Sigmoid colon (tissue), 7 donors: Measurements from ENCODE around the gene SOX13. TPM values are rescaled to one million over a fixed set of nuclear protein-coding genes. Genes with fewer than 3 reads are reported as not detected.

Experiments used
- DNase-seq: peaks from one replicate; pipeline ENCODE4 v3.0.0-alpha.2; 2019
- H3K27ac ChIP-seq, 4 donors: fragments of 200-600 bp; sonication (generic); one replicate each; pipeline ENCODE4 v1.5.1; 2016 to 2019; ENCODE audit warnings: mild to moderate bottlenecking in 1 of 4
- H3K27me3 ChIP-seq, 3 donors: fragments of 200-600 bp; sonication (generic); one replicate each; pipeline ENCODE4 v1.5.1; 2019; ENCODE audit warnings: mild to moderate bottlenecking in 1 of 3
- H3K36me3 ChIP-seq, 4 donors: fragments of 200-600 bp; sonication (generic); one replicate each; pipeline ENCODE4 v1.5.1; 2016 to 2019
- H3K4me1 ChIP-seq, 4 donors: fragments of 200-600 bp; sonication (generic); one replicate each; pipeline ENCODE4 v1.5.1; 2017 to 2019
- H3K4me3 ChIP-seq, 4 donors: fragments of 200-600 bp; sonication (generic); one replicate each; pipeline ENCODE4 v1.5.1; 2017 to 2019; ENCODE audit warnings: mild to moderate bottlenecking in 2 of 4, moderate library complexity in 1 of 4
- H3K9me3 ChIP-seq, 4 donors: fragments of 200-600 bp in 3 of 4; sonication (generic) in 3 of 4; one replicate each; pipeline versions ENCODE4 v1.5.1 to v1.6.1; 2013 to 2019
- EP300 ChIP-seq, 4 donors: sonication (generic); formaldehyde crosslinking; IDR thresholded peaks; one replicate each; pipeline ENCODE4 v1.6.1; 2017; ENCODE audit warnings: antibody characterized with exemption in 4 of 4
- POLR2A ChIP-seq, 2 donors: fragments of 450-650 bp; IDR thresholded peaks; one replicate each; pipeline ENCODE4 v1.6.1; 2016; ENCODE audit warnings: antibody characterized with exemption in 2 of 2, mild to moderate bottlenecking in 2 of 2, moderate library complexity in 2 of 2
- POLR2AphosphoS5 ChIP-seq, 4 donors: sonication (generic); formaldehyde crosslinking; IDR thresholded peaks; one replicate each; pipeline ENCODE4 v1.6.1; 2017; ENCODE audit warnings: antibody characterized with exemption in 4 of 4
- WGBS, 2 donors: extraction: QIAGEN DNeasy Blood & Tissue Kit; methylation state at CpG; one replicate each; pipeline ENCODE4 v1.1.7; 2013; 5-methylcytosine and 5-hydroxymethylcytosine counted together
- intact Hi-C: fragments of 100-400 bp; cut with DNase I; formaldehyde crosslinking; loops from one replicate; pipeline ENCODE4 v1.15.1; 2023
- polyA plus RNA-seq, 3 donors: library from polyadenylated mRNA; stranded (reverse); fragments of 200-250 nt; gene quantifications; one replicate each; pipeline ENCODE4 v1.2.3, GENCODE V29; 2013
- total RNA-seq, 4 donors: library from RNA; depleted of rRNA; stranded (reverse); fragments of >200 nt; gene quantifications; one replicate each; pipeline ENCODE4 v1.1.0, GENCODE V29; 2016
- TF ChIP-seq, protein P1 (sequence below), 4 experiments: fragments of 450-650 bp in 3 of 4; fragments of 200-600 bp in 1 of 4; IDR thresholded peaks; one replicate each; pipeline ENCODE4 v1.5.1; 2016 to 2019; ENCODE audit warnings: antibody characterized with exemption in 4 of 4, mild to moderate bottlenecking in 3 of 4, moderate library complexity in 2 of 4
- donor health status: healthy with polysubstance abuse.
- donor health status: Bipolar disorder and iron deficiency.
- donor health status: healthy.

The SOX13 gene
- total and polyA plus RNA-seq, 7 donors = 9.6 to 58.4 (median 28.5) TPM

DNA sequence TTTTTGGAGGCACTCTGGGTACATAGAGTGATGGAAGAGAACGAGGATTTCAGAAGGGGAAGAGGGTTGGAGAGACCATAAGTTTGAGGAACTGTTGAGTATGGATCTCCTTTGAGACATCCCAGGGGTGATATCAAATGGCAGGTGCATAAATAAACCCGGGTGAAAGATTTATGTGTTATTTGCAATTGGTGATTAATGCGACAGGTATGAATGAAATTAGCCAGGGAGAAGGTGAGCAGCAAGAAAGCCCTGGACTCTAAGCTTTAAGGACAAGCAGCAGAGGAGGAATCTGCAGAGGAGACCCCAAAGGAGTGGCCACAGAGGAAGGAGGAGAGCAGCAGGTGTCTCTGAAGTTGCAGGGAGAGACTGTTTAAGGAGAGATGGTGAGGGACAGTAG, 102.0 kb downstream of the SOX13 start:
- Histone ChIP-seq H3K9me3 (peaks cover 0 to 4% (median 0%) of the 10 kb centered on the region in 4 donors), H3K36me3 (no peaks in the 10 kb centered on the region), H3K27me3 (peaks cover 0 to 6% (median 0%) of the 10 kb centered on the region in 3 donors), H3K27ac (no peak overlapping the region), H3K4me1 (no peaks in the 10 kb centered on the region), H3K4me3 (no peak overlapping the region)
- intact Hi-C loops = no loop called here
- 73 to 80% methylated on average over 3 of the region's 3 CpGs for WGBS, 2 donors
- TF ChIP-seq, protein P1, sequence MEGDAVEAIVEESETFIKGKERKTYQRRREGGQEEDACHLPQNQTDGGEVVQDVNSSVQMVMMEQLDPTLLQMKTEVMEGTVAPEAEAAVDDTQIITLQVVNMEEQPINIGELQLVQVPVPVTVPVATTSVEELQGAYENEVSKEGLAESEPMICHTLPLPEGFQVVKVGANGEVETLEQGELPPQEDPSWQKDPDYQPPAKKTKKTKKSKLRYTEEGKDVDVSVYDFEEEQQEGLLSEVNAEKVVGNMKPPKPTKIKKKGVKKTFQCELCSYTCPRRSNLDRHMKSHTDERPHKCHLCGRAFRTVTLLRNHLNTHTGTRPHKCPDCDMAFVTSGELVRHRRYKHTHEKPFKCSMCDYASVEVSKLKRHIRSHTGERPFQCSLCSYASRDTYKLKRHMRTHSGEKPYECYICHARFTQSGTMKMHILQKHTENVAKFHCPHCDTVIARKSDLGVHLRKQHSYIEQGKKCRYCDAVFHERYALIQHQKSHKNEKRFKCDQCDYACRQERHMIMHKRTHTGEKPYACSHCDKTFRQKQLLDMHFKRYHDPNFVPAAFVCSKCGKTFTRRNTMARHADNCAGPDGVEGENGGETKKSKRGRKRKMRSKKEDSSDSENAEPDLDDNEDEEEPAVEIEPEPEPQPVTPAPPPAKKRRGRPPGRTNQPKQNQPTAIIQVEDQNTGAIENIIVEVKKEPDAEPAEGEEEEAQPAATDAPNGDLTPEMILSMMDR (IDR thresholded peaks at IDR 0.05) = no peak
- no peak for TF ChIP-seq POLR2AphosphoS5 (IDR thresholded peaks at IDR 0.05)
- TF ChIP-seq EP300 (IDR thresholded peaks at IDR 0.05) = no peak
- TF ChIP-seq POLR2A (IDR thresholded peaks at IDR 0.05) = no peak
- no peak for DNase-seq

DNA sequence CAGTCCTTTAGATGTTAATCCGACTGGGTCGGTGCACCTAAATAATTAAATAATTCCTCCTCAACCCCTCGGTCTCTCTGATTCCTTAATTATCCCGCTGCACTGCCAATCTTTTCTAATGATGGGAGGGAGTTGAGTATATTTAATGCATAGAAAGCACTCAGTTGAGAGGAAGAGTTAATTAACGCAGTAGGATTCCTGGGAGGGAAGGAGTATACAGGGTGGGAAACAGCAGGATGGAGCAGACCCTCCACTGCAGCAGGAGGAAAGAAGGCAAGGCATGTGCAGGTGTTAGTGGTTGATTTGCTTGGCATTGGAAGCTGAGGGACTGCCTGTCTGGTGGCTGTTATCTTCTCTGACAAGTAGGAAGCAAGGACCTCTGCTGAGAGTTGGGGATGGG, 103.1 kb downstream of the SOX13 start:
- intact Hi-C loops = no loop called here
- peaks cover 0 to 6% (median 0%) of the 10 kb centered on the region in 3 donors for H3K27me3 ChIP-seq
- no peak for DNase-seq
- no peak for TF ChIP-seq EP300 (IDR thresholded peaks at IDR 0.05)
- no peak for TF ChIP-seq POLR2AphosphoS5 (IDR thresholded peaks at IDR 0.05)
- TF ChIP-seq, protein P1 (IDR thresholded peaks at IDR 0.05) = no peak
- TF ChIP-seq POLR2A (IDR thresholded peaks at IDR 0.05) = no peak
- no peaks in the 10 kb centered on the region for H3K36me3 ChIP-seq
- no peak overlapping the region for H3K4me3 ChIP-seq
- H3K9me3 ChIP-seq = no peaks in the 10 kb centered on the region
- no peaks in the 10 kb centered on the region for H3K4me1 ChIP-seq
- 89 to 91% methylated on average over 5 of the region's 5 CpGs for WGBS, 2 donors
- no peak overlapping the region for H3K27ac ChIP-seq

DNA sequence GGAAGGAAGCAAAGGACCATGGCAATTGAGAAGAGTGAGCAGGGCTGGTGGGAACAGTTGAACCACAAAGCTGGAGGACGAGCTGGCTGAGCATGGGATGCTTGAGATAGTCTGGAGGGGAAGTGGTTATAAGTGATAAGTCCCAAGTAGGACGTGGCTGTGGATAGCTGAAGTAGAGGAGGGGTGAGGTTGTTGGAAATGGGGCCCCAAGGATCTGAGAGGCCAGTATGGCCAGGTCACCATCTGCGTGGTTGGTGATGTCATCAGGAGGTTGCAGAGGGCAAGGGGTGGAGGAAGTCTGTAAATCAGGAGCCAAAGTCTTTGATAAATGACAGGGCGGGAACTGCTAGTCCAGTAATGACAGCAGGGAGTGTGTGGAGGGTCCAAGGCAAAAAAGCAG, 104.2 kb downstream of the SOX13 start:
- TF ChIP-seq, protein P1 (IDR thresholded peaks at IDR 0.05) = no peak
- TF ChIP-seq EP300 (IDR thresholded peaks at IDR 0.05) (no peak), POLR2A (IDR thresholded peaks at IDR 0.05) (no peak), POLR2AphosphoS5 (IDR thresholded peaks at IDR 0.05) (no peak)
- Histone ChIP-seq H3K27me3 (peaks cover 0 to 6% (median 0%) of the 10 kb centered on the region in 3 donors), H3K4me3 (no peak overlapping the region), H3K9me3 (no peaks in the 10 kb centered on the region), H3K36me3 (no peaks in the 10 kb centered on the region), H3K4me1 (no peaks in the 10 kb centered on the region), H3K27ac (no peak overlapping the region)
- no peak for DNase-seq
- intact Hi-C loops = no loop called here
- WGBS, 2 donors = 42 to 43% methylated on average over 4 of the region's 4 CpGs

Other genes starting within 250 kb of the SOX13 start
- gene SNRPE, start 211.5 kb upstream of the SOX13 start, total RNA-seq = 10 to 100 TPM; 23.1 to 66.0 (median 43.4) TPM
- 100 to 1,000 TPM in 2 of 3 donors, 10 to 100 TPM in 1; 93.9 to 140 (median 121) TPM for gene SNRPE, start 211.5 kb upstream of the SOX13 start, polyA plus RNA-seq
- 10 to 100 TPM in 1 of 4 donors, 1 to 10 TPM in 3; 3.8 to 10.5 (median 8.3) TPM for gene ETNK2, start 78.9 kb downstream of the SOX13 start, total RNA-seq
- 1 to 10 TPM in 2 of 3 donors, under 1 TPM in 1; 0.46 to 6.6 (median 3.0) TPM for gene ETNK2, start 78.9 kb downstream of the SOX13 start, polyA plus RNA-seq
- gene REN, start 93.2 kb downstream of the SOX13 start, total RNA-seq = not detected
- 1 to 10 TPM in 1 of 3 donors, under 1 TPM in 2; 0.32 to 1.8 (median 0.92) TPM for gene REN, start 93.2 kb downstream of the SOX13 start, polyA plus RNA-seq
- not detected for gene KISS1, start 123.4 kb downstream of the SOX13 start, total RNA-seq
- gene KISS1, start 123.4 kb downstream of the SOX13 start, polyA plus RNA-seq = 1 to 10 TPM in 1 of 3 donors, not detected in 2; 1.2 TPM
- not detected for gene GOLT1A, start 140.9 kb downstream of the SOX13 start, total RNA-seq
- gene GOLT1A, start 140.9 kb downstream of the SOX13 start, polyA plus RNA-seq = 10 to 100 TPM in 2 of 3 donors, 1 to 10 TPM in 1; 9.6 to 12.5 (median 12.0) TPM